WERI-Rb-1 (cell line): ENCODE results near the gene PPP4R3A.

ENCODE experiments used
- DNase-seq: peaks from one replicate; pipeline ENCODE4 v3.0.0-alpha.2; 2020
- H3K27ac ChIP-seq: fragments of 250-450 bp; sonication (Bioruptor Pico); 2 replicates; pipeline ENCODE4 v1.5.1; 2020; ENCODE audit warnings: mild to moderate bottlenecking, moderate library complexity
- H3K27me3 ChIP-seq: fragments of 250-450 bp; sonication (Bioruptor Pico); 2 replicates; pipeline ENCODE4 v1.5.1; 2021; ENCODE audit warnings: mild to moderate bottlenecking, low read depth, moderate library complexity; ENCODE audit not compliant: insufficient read depth, severe bottlenecking
- H3K36me3 ChIP-seq: fragments of 250-450 bp; sonication (Bioruptor Pico); 2 replicates; pipeline ENCODE4 v1.5.1; 2020; ENCODE audit warnings: mild to moderate bottlenecking, moderate library complexity
- H3K4me3 ChIP-seq: 2 replicates; pipeline ENCODE4 v1.5.1; 2011; ENCODE audit warnings: low read depth, mild to moderate bottlenecking, control low read depth, low read length
- H3K9me3 ChIP-seq: fragments of 250-450 bp; sonication (Bioruptor Pico); 2 replicates; pipeline ENCODE4 v1.5.1; 2021; ENCODE audit warnings: mild to moderate bottlenecking, moderate library complexity; ENCODE audit not compliant: severe bottlenecking
- TF ChIP-seq, protein P1 (sequence below): IDR thresholded peaks from 2 replicates; pipeline ENCODE4 v1.5.1; 2011; ENCODE audit warnings: low read depth, mild to moderate bottlenecking, control low read depth, inconsistent platforms, low read length

The PPP4R3A gene

DNA sequence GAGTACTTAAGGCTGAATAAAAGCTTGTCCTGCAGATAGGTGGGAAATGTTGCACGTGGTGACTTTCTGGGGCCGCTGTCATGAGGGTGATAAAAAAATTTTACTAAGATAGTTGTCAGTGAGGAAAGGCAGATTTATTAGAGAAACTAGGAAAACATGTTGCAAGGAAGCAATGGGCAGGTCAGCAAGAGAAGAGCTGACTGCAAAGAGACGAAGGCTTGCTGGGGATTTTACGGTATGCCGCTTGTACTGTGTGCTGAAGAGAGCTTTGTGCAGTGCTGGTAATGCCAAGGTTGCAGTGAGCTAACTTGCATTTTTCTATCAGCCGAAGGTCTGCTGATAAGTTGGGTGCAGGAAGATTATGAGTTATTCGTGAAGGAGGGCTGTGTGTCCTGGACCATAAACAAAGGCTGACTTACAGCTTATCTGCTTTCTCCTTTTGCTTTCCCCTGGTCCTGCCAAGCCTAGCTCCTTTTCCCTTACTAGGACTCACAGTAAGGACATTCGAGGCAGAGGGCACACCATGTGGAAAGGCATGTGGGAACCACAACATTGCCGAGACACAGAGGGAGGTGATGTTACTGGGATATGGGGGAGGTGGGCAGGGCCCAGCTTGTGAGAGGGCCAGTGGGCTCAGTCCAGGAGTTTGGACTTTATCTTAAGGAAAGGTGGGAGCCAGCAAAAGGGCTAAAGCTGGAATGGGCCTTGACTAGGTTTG, 85.1 kb downstream of the PPP4R3A start:
- H3K9me3 ChIP-seq: no peaks in the 10 kb centered on the region
- no peaks in the 10 kb centered on the region for H3K36me3 ChIP-seq
- no peaks in the 10 kb centered on the region for H3K27me3 ChIP-seq
- no peak for DNase-seq
- H3K27ac ChIP-seq: no peak overlapping the region
- H3K4me3 ChIP-seq: no peak overlapping the region
- TF ChIP-seq, protein P1, sequence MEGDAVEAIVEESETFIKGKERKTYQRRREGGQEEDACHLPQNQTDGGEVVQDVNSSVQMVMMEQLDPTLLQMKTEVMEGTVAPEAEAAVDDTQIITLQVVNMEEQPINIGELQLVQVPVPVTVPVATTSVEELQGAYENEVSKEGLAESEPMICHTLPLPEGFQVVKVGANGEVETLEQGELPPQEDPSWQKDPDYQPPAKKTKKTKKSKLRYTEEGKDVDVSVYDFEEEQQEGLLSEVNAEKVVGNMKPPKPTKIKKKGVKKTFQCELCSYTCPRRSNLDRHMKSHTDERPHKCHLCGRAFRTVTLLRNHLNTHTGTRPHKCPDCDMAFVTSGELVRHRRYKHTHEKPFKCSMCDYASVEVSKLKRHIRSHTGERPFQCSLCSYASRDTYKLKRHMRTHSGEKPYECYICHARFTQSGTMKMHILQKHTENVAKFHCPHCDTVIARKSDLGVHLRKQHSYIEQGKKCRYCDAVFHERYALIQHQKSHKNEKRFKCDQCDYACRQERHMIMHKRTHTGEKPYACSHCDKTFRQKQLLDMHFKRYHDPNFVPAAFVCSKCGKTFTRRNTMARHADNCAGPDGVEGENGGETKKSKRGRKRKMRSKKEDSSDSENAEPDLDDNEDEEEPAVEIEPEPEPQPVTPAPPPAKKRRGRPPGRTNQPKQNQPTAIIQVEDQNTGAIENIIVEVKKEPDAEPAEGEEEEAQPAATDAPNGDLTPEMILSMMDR: no peak

DNA sequence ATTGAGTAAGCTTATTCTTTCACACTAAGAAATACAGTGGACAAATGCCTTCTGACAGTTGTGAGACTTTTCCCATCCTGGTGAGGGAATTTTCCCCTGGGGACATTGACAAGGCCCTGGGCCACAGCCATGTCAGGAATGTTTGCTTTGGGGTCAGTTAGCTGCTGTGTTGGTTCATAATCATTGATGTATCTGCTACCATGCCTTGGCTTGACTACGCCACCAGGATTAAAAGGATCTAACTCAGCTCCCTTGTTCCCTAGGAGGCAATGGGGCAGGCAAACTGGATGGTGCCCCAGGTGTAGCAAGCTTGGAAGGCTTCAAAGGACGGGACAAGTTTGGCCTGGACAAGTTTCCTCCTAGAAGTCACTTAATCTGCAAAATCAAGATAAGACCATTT, 89.4 kb downstream of the PPP4R3A start:
- Histone ChIP-seq H3K27me3 (no peaks in the 10 kb centered on the region), H3K9me3 (no peaks in the 10 kb centered on the region), H3K27ac (no peak overlapping the region), H3K36me3 (peaks cover 12% of the 10 kb centered on the region), H3K4me3 (no peak overlapping the region)
- DNase-seq: no peak
- TF ChIP-seq, protein P1: no peak

DNA sequence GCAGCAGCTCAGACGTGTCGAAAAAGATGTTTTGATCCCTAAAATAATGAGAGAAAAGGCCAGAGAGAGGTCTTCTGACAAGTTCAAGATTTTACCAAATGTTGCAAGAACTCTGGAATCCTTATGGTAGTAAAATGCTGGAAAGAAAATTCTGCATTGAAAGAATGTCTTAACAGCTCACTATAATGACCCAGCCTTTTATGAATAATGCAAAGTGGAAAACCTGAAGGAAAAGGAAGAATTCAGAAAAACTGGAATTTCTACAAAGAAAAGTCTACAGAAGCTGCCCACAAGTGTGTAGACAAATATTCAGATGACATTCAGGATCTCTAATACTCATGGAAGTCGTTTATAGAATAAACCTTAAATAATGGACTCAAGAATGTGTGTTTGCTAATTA, 90.7 kb downstream of the PPP4R3A start:
- no peak overlapping the region for H3K27ac ChIP-seq
- H3K36me3 ChIP-seq: peaks cover 24% of the 10 kb centered on the region
- H3K27me3 ChIP-seq: no peaks in the 10 kb centered on the region
- TF ChIP-seq, protein P1: no peak
- H3K9me3 ChIP-seq: no peaks in the 10 kb centered on the region
- H3K4me3 ChIP-seq: no peak overlapping the region
- DNase-seq: no peak

DNA sequence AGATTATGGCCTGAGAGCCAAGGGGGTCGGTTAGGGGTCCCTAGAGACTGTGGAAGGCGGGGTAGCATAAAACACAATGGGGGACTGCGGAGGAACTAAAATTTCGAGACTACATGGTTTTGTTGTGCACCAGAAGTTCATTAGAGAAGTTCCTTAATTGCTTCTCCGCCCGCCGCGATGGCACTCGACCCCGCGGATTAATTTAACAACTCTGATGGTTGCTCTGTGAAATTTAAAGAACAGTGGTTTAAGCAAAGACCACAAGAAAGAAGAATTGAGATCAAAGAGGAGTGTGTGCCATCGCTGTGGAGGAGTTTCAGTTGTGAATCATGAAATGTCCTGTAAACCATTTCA, 91.1 kb downstream of the PPP4R3A start:
- TF ChIP-seq, protein P1: no peak
- Histone ChIP-seq H3K4me3 (no peak overlapping the region), H3K36me3 (peaks cover 29% of the 10 kb centered on the region), H3K27ac (no peak overlapping the region), H3K27me3 (no peaks in the 10 kb centered on the region), H3K9me3 (no peaks in the 10 kb centered on the region)
- no peak for DNase-seq

DNA sequence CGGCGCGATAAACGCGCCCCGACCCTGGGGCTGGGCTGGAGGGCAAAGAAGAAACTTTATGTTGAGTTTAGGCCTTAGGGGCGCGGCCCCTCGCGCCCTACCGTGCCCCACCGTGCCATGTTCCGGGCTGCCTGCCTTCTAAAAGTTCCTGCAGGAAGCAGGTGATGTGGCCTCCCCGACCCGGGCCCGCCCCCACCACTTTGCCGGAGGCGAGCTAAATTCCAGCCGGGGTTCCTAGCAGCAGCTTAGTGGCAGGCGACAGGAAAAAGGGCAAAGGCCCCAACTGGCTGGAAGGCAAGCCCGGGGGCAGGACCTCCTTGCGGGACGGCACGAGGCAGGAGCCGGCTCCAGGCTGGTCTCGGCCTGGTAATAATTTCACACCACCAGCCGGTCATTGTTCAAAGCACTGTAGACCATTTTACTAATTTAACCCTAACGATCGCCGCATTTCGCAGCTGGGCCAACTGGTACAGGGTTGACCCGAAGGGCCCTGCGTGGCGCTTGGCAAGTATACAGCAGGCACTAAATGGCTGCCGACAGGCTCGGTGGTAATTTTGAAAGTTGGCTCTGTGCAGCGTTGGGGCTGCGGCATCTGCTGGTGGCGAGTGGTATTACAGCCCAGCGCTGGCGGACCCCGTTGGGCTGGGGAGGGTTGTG, 91.6 kb downstream of the PPP4R3A start:
- Histone ChIP-seq H3K9me3 (no peaks in the 10 kb centered on the region), H3K27ac (peak overlapping the region; percentile 79), H3K4me3 (peak overlapping the region; percentile 66), H3K36me3 (peaks cover 34% of the 10 kb centered on the region), H3K27me3 (no peaks in the 10 kb centered on the region)
- DNase-seq: peak; percentile 75
- TF ChIP-seq, protein P1: peak; percentile 91
